PC-9 (cell line): ENCODE data around the gene JMJD1C.

Source experiments
- EZH2 ChIP-seq: fragments of 200-600 bp; sonication (generic); IDR thresholded peaks from 2 replicates; pipeline ENCODE4 v1.8.0; 2017; ENCODE audit warnings: antibody characterized with exemption, low read depth
- TF ChIP-seq, protein P1 (sequence below): fragments of 200-600 bp; sonication (generic); conservative IDR thresholded peaks from 2 replicates; pipeline ENCODE4 v1.6.1; 2017; ENCODE audit warnings: mixed run types, antibody characterized with exemption, mild to moderate bottlenecking, moderate library complexity

DNA sequence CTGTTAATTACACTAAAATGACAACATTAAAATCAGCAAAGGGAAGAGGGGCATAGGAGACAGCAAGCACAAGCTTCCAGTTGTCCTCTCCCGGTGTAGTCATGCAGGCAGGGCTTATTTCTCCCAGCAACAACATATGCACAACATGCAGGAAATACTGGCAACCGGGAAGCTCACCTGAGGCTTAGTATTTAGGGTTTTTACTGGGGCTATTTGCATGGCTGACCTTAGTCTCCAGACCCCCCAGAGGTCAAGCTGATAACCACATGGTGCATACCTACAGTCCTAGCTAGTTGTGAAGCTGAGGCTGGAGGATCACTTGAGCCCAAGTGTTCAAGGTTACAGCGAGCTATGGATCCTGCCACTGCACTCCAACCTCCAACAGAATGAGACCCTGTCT is 12.8 kb upstream of the JMJD1C start:
- TF ChIP-seq, protein P1, sequence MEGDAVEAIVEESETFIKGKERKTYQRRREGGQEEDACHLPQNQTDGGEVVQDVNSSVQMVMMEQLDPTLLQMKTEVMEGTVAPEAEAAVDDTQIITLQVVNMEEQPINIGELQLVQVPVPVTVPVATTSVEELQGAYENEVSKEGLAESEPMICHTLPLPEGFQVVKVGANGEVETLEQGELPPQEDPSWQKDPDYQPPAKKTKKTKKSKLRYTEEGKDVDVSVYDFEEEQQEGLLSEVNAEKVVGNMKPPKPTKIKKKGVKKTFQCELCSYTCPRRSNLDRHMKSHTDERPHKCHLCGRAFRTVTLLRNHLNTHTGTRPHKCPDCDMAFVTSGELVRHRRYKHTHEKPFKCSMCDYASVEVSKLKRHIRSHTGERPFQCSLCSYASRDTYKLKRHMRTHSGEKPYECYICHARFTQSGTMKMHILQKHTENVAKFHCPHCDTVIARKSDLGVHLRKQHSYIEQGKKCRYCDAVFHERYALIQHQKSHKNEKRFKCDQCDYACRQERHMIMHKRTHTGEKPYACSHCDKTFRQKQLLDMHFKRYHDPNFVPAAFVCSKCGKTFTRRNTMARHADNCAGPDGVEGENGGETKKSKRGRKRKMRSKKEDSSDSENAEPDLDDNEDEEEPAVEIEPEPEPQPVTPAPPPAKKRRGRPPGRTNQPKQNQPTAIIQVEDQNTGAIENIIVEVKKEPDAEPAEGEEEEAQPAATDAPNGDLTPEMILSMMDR = no peak
- no peak for TF ChIP-seq EZH2
